A172 (cell line): ENCODE measurements around the gene HES5. TPM values are rescaled to one million over a fixed set of nuclear protein-coding genes. Genes with fewer than 3 reads are reported as not detected.

ENCODE experiments used
- DNase-seq: peaks from one replicate; pipeline ENCODE4 v3.0.0-alpha.2; 2015; ENCODE audit warnings: low spot score
- total RNA-seq: library from RNA; depleted of rRNA; stranded (reverse); fragments of >200 nt; shearing (Covaris generic); gene quantifications from 2 replicates; pipeline ENCODE4 v1.2.3, GENCODE V29; 2014

HES5 gene
- total RNA-seq, 1 experiment from 2014 or later: not detected

DNA sequence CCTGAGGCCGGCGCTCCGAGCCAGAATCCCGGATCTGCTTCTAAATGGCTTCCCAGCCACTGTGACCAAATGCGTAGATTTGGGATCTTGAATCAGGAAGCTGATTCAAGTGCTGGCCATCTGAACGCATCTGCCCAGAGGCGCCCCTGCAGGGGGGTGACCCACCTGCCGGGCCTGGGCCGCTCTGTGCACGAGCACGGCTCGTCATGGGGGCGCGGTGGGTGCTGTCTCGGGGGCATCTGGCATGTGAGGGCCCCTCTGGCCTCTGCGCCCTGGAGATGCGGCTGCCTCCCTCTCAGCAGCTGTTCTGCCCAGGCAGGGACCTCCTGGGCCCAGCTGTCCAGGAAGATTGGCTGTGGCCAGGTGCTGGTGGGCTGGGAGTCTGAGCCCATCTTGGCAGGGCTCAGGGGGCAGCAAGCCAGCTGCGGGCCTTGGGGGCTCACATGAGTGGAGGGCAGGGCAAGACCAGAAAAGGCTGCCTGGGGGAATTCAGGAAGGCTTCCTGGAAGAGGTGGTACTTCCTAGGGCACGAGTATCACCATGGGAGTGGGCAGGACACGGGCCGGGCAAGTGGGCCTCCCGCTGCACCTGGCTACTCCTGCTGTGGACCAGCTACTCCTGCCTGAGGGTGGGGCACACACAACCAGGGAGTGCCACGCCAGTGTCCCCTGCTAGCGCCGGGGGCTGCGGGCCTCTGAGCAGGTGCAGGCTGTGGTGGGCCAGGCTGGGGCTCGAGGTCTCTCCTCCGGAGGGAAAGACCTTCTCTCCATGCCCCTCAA is 28.8 kb downstream of the HES5 start:
- DNase-seq: no peak

DNA sequence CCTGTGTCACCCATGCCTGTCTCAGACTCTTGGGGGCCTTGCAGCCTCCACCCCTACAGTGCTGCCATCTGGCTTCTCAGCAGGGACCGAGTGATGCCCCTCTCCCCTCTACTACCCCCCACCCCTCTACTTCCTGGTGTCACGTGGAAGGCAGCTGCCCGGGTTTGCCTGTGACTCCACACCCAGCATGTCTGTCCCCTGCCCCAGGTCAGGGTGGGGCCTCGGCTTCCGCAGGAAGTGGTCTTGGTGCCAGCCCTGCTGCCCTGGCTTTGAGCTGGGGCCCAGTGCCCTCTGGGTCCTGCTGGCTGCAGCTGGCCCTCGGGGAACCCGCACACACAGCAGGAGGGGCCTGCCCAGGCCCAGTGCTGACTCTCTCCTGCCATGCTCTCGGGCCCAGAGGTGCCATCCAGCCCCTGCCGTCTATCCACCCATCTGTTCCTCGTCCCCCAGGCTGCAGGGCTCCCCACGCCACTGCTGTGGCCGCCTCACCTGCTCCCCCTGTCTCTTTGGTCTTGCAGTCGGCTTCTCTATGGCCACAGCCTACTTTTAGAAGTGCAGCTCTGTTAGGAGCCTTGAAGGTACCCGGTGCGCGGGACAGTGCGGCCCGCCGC is 30.0 kb downstream of the HES5 start:
- peak; percentile 27 for DNase-seq

DNA sequence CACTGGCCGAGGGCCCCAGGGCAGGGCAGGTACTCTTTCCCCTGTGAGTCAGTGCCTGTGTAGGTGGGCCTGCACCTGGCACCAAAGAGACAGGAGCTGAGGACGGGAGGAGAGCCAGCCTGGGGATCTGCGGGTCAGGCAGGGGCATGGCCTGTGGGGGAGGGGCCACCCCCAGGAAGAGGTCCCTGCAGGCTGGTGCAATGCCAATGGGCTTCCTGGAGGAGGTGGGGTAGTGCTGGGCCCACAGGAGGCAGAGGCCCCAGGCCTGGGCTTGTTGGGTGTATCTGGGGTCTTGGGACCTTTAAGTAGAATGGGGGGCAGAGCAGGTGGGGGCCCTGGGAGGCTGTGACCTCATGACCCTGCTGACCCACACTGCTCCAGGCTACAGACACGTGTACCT is 30.8 kb downstream of the HES5 start:
- DNase-seq: no peak

DNA sequence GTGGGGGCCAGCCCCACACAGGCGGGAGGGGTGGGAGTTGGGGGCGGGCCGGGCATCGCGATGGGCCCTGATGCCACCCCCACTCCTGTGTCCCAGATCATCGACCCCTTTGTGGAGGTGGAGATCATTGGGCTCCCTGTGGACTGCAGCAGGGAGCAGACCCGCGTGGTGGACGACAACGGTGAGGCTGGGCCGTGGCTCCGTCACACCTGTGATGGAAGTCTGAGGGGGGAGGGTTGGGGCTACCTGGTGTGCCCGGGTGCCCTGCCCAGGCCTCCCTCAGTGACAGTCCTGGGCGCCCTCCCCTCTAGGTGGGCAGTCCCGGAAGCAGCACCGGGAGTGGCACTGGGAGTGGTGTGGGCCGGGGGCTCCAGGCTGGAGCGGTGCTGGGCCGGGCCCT is 31.4 kb downstream of the HES5 start:
- no peak for DNase-seq

DNA sequence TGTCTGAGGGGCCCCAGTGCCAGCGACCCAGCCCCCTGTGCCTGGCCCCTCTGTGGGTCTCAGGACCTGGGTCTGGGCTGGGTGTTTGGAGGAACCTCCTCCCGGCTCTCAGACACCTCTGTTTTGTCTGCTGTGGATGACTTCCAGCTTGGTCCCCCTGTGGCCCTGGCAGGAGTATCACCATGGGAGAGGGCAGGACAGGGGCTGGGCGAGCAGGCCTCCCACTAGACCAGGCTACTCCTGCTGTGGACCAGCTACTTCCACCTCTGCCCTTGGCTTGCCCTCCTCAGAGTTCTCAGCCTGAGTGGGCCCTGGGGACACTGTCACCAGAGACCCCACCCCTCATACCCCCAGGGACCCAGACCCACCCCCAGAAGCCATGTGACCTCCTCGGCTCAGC is 32.2 kb downstream of the HES5 start:
- DNase-seq: no peak

DNA sequence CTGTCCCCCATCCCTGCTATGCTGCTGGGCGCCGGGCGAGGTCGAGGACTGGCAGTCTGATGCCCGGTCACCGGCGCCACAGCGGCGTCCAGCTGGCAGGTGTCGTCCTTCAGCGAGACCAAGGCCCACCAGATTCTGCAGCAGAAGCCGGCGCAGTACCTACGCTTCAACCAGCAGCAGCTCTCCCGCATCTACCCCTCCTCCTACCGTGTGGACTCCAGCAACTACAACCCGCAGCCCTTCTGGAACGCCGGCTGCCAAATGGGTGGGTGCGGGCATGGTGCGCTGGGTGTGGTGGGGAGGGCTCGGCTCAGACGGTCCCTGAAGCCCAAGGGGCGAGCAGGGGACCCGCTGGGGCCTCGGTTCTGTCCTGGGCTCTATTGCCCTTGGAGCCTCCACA is 33.3 kb downstream of the HES5 start:
- no peak for DNase-seq

DNA sequence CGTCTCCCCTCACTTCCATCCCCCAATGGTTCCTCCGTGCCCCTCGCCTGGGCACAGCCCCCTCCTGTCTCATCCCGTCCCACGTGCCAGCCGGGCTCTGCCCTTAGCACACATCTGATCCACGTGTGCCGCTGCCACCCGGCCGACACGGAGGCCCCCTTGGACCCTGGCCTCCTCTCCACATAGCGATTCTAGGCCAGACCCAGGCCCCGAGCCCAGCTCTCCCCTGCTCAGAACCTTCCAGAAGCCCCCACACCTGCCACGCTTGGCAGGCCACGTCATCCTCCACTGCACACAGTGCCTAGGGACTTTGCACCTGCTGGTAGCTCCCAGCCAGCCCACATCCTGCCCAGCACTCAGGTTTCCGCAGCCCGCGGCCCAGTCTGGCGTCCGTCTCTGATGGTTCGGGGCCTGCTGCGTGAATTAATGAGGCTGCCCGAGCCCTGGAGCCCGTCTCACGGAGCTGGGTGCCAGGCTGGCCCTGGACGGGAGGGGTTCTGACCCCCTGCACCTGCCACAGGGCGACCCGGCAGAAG is 33.9 kb downstream of the HES5 start:
- DNase-seq: no peak

DNA sequence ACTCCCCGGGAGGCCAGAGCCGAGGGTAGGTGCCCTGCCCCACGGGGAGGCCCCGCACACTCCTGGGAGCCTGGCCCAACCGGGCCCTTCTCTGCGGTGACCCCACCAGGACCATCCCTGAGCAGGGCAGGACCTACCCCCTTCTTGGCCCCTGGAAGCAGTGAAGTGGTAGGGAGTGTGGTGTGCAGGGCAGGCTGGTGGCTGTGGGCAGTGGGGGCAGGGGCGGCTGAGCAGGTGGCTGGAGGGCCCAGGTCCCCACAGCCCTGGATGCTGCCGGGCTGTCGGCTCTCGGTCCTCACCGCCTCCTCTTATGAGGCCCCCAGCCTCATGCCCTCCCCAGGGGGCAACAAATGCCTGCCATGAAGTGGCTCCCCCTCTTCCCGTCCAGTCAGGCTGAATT is 34.5 kb downstream of the HES5 start:
- DNase-seq: no peak

DNA sequence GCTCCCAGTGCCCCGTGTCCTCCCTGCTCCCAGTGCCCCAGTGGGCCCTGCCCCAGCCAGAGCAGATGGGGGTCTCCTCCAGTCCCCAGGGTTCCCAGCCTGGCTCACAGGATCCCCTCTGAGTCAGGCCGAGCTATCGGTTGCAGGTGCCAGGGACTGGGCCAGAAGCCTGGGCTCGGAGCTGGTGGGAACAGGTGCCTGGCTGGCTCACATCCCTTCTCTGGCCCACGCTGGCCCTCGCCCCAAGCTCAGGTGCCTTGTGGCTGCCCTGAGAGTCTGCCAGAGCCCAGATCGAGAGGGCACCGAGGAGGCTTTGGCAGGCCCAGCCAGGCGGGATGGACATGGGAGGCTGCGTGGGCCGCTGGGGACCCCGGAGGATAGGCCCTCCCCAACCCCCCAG is 35.0 kb downstream of the HES5 start:
- no peak for DNase-seq

DNA sequence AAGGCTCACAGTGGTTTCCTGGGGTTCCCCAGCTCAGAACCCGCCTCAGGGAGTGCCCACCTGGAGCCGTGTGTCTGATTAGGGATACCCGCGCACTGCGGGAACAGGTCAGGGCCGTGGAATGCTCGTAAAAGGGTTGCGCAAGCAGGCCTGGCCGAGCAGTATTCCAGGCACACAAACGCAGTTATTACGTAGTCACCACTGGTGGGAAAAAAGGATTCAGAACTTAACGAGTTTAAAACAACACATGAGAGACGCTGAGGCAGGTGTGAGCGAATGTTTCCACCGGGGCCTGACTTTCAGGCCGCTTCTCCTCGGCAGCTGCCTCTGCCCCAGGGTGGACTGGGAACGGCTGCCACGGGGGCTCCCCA is 35.8 kb downstream of the HES5 start:
- peak; percentile 59 for DNase-seq

DNA sequence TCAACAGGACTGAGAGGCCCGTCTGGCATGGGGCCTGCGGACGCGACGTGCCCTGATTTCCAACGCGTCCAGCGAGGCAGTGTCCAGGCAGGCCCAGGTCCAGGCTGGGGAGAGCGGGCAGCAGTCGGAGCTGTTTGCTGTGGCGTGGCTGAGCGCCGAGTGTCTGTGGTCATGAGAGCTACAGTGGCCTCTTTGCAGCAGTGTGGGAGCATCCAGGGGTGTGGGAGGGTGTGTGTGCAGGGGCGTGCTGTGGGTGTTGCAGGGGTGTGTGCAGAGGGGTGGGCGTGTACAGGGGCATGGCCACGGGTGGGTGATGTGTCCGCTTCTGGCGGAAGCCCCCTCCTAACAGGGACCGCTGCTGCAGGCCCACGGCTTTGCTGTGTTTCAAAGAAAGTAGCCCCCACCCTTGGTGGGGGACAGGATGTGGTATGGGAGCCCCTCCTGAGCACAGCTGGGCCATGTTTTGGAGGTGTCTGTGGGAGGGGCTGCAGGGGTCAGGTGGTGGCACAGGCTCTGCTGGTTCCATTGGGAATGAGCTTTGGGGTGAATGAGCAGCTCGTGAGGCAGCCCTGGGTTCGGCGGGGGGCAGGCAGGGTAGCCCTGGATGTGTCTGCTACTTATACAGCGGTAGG is 36.3 kb downstream of the HES5 start:
- DNase-seq: no peak

DNA sequence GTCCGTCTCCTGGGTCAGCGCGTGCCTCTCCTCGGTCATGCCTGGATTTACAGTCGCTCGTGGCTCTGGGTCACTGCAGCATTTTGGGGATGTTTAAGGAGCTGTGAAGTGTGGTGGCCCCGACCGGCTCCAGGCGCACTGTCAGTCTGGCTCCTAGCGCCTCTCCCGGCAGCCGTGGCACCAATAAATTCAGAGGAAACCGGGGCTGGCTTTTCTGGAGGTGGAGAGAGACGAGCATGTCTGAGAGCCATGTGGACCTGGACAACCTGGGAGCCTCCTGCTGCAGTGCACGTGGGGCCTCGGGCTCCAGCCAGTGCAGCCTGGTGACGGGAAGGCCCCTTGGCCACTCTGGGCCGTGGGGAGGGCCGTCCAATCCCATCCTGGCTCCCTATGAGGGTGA is 36.8 kb downstream of the HES5 start:
- DNase-seq: no peak

DNA sequence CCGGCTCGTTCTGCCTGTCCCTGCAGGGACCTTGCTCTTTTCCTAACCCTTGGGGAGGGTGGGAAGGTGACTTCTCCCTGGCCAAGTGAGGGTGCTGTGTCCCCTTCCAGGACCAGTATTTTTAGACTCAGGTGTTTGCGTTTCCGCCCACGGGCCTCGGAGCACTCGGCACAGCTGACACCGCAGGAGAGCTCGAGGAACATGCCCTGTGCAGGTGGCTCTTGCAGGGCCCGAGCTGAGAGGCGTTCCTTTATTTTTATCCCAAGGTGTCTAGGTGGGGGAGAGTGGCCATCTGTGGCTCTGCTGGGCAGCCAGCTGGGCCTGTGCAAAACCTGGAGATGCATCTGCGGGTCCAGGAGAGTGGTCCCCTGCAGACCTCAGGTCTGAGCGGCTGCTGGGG is 38.0 kb downstream of the HES5 start:
- no peak for DNase-seq

DNA sequence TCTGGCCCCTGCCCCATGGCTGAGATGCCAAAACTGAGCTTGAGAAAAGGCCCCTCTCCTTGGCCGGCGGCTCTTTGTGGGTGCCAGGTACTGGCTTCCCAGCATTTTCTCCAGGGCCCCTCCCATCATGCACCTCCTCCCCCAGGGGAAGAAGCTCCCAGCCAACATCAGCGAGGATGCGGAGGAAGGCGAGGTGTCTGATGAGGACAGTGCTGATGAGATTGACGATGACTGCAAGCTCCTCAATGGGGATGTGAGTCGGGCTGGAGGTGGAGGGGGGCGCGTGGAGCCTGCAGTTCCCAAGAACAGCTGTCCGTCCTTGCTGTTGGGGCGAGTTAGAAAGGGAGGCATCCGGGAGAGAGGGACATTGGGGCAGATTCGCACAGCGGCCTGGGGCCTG is 40.4 kb downstream of the HES5 start:
- DNase-seq: no peak

DNA sequence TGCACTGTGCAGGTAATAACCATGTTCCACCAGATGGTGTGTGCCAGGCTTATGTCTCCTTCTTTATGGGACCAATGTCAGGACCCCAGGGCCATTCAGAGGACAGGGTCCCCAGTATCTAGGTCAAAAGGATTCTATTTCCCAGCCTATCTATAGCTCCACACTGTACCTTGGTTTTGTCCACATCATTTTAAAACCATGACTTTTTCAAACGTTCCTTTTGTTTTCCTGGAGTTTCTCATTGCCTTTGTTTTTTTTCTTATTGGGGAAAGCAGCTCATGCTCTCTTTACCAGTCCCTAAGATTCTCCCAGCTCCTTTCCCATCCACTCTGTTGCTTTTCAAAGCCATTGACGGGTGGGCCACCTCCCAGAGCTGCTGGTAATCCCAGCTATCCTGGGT is 41.4 kb downstream of the HES5 start:
- DNase-seq: no peak

DNA sequence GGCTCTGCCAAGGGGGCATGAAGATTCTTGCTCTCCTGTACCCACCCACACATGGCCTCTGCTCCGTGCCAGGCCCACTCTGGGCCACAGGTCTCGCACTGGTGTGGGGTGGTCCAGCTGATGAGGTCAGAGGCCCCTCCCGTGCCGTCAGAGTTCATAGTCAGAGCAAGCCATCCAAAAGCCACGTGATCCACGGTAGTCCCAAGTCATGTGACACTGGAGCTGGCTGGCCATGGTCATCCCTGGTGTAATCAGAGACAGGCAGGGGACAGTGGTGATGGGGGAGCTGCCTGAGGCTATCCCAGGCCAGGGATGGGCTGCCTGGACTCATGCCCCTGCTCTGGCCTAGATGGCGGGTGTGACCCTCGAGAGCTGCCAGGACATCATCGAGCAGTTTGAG is 43.5 kb downstream of the HES5 start:
- no peak for DNase-seq

DNA sequence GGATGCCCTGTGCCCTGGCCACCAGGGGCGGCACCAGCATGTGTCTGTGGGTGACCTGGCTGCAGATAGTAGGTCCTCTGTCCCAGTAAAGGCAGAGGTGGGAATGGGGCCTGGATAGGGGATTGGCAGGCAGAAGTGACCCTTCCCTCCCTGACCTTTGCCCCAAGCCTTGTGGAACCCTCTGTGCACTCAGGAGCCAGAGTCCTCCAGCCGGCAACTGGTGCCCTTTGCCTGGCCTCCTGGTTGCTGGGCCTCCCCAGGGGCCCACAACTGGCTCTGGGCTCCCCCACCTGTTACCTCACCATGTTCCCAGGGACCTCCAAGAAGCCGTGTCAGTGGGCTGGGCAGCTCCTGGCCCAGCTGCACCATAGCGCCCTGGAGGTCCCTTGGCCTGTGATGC is 44.0 kb downstream of the HES5 start:
- no peak for DNase-seq

DNA sequence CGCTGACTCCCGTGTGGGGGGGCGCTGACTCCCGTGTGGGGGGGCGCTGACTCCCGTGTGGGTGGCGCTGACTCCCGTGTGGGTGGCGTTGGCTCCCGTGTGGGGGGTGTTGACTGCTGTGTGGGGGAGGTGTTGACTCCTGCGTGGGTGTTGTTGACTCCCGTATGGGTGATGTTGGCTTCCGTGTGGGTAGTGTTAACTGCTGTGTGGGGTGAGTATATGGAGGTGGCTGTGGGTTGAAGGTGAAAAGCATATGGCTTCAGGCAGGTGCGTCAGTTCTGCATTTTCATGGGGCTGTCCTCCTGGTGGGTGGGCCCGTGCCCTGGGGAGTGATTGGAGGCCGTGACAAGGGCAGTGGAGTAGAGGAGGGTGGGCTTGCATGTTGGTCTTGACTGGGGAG is 46.1 kb downstream of the HES5 start:
- DNase-seq: no peak

DNA sequence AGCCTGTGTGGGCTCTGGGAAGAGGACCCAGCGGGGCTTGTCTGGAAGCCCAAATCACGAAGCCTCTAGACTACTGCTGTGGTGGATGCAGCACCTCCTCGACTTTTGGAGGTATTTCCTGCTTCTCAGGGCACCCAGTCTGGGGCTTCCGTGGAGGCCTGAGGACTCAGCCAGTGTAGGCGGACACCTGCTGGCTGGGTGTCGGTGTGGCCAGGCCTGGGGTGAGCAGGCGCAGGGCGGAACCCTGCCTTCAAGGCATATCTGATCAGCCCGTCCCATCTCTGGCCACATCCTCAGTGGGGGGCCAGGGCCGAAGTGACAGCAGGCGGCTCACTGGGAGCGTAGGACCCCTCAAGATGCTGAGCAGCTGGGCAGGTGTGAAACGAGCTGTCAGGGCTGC is 47.0 kb downstream of the HES5 start:
- no peak for DNase-seq

DNA sequence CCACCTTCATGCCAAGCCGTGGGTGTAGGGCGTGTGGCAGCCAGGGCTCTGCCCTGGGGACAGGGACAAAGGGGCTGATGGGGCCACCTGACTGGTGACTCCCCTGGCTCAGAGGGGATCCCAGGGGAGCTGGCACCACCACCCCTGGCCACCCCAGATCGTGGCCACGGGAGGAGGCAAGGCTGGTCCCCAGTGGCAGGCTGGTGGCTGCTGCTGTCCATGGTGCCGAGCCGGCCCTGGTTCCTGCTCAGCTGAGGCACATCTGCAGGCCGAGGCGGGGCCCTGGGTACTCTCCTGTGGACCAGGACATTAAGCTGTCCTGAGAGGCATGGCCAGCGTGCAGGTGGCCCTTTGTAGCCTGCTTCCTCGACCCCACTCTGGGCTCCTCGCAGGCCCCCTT is 47.5 kb downstream of the HES5 start:
- DNase-seq: no peak

DNA sequence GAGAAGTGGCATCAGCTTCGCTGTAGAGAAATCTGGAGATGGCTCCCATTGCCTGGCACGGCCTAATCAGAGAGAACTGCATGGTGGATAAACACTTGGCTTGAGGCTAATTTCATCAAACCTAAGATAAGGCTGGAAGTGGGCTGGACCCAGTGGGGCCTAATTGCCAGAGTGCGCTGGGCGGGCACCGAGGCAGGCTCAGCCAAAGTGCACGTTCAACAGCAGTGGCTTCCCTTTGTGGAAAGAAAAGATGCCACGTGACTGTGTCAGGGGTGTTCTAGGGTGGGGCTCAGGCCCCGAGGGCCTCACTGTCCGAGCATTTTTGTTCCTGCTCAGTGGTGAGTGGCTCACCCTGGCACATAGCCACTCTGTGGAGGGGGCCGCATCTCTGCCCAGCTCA is 48.2 kb downstream of the HES5 start:
- no peak for DNase-seq

DNA sequence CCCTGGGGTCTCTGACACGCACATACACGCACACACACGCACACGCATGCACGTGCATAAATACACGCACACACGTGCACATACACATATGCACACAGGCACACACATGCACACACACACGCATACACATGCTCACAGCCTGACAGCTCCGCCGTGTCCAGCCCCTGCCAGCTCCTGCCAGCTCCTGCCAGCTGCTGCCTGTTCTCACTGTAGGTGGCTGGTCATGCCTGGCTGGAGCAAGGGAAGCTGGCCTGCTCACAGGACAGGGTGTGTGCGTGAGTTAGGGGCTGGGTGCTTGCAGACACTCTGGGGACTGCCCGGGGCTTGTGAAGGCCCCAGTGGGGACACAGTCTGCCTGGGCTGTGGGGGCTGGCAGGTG is 49.1 kb downstream of the HES5 start:
- no peak for DNase-seq
